ENCODE data around the gene TRAPPC12.
"Not testable (repeated sequence)": the region's sequence is repeated elsewhere in the genome, so short reads cannot be mapped to it uniquely, and the experiment has no call there.

TRAPPC12 gene

DNA sequence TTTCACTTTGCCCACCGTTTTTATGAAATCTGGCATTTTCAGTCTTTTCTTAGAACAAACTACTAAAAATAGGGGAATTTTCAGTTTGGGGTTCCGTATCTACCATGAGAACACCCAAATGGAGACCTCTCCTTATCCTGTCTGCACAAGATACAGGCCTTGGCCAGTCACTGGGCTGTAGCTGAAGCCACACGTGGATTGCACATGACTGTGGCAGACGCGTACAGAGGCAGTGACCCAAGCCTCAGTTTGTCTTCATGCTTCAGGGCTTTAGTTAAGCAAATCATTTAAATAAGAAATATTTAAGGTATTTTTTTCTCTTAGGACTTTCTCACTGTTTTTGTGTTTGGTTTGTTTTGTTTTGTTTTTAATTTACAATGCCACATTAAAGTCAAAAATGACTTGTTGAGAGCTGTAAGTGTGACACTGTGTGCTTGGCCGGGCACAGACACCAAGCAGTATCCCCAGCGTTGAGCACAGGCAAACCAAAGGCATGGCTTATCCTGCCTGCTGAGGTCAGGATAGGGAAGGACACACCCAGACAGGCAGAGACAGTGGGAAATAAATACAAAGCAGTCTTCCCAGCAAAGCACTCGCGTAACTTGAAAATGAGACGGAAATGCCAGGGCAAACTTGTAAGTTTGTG lies 53.3 kb downstream of the TRAPPC12 start:
- DNase-seq (ENCODE audit: low spot score) = no peak

DNA sequence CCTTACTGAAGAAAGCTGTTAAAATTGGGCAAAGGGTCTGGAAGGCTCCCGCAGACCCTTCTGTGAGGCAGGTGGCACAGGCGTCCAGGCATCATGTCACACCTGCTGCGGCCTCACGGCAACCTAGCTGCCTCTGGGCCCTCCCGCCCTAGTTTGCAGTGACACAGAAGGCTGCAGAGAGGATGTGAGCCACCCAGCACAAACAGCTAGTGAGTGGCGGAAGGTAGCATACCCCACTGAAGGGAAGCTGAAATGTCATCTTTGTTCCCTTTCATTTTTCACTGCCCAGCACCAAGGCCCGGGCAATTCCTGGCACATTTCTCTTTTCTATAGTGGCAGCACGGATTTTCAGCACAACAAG lies 53.8 kb downstream of the TRAPPC12 start:
- no peak for DNase-seq (ENCODE audit: low spot score)

DNA sequence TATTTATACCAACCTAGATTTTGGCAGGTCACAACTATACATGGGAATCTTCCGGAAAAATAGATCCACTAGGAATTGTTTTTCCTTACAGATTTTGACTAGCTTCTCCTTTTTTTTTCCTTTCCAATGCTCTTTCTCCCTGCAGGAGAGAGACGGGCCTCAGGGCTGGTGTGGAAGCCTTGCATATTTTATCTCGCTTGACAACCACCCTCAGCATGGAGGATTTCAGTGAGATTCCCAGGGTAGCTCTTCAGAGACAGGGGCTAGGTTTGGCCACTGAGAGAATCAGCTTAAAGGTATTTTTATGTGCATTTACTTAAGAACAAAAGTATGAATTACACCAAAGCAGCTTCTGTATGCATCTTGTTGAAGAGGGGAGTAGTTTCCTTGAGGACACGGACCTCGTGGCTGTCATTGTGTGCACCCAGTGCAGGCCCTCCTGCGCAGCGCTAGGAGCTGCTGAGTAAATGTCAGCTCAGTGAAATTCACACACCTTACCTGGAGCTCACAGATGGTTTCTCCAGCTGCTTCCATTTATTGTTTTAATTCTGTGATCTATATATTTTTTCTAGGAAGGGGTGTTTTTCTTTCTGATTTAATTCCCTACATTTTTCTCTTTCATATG lies 54.4 kb downstream of the TRAPPC12 start:
- DNase-seq (ENCODE audit: low spot score) = no peak

DNA sequence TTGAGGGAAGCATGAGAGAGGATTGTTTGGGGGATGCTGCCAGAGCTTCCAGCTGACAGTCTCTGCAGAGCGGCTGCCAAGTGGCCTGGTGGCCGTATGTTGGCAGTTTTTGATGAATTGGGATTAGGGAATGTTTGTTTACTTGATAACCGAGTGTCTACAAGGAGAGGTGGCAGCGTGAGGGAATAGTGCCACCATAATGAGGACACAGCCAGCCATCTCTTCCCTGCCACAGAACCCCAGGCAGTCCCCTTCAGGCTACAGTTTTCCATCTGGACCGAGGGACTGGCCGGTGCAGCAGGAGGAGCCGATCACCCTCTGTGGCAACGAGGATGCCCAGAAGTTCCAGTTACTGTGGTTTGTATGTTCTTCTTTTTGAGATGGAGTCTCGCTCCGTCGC lies 55.2 kb downstream of the TRAPPC12 start:
- no peak for DNase-seq (ENCODE audit: low spot score)

DNA sequence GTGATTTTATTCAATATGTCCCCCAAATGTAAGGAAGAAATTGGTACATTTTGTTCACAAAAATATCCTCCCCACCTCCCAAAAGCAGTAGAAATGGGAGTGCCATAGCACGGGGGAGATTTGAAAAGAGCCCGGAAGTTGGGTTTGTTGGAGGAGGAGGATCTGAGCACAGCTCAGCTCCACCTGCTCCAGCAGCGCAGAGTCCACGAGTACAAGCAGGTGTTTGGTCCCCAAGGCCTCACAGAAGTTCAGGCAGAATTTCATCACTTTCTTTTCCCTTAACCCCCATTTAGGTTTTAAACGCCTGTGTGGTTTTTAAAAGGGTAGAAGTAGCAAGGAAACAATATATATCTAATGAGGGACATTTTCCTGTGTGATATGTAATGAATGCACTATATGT lies 56.0 kb downstream of the TRAPPC12 start:
- no peak for DNase-seq (ENCODE audit: low spot score)

DNA sequence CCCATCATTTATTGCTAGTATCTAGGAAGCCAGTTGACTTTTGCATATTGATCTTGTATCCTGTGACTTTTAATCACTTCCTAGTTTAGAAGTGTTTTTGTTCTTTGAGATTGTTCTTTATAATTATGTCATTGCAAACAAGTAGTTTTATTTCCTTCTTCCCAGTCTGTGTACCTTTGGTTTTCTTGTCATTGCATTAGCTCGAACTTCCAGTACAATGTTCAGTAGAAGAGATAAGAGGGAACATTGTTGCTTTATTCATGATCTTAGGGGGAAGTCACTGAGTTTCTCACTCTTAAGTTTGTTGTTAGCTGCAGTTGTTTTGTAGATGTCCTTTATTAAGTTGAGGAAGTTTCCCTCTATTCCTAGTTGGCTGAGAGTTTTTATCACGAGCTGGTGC lies 61.0 kb downstream of the TRAPPC12 start:
- DNase-seq (ENCODE audit: low spot score) = no peak

DNA sequence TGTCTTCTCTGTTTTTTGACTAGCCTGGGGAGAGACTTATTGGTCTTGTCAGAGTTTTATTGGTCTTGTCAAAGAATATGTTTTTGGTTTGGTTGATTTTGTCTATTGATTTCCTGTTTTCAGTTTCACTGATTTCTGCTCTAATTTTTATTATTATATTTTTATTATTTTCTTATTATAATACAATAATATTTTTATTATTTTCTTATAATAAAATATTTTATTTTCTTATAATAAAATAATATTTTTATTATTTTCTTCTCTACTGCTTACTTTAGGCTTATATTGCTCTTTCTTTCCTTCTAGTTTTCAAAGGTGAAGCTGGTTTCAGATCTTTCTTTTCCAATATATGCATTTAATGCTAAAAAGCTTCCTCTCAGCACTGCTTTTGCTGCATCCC lies 62.0 kb downstream of the TRAPPC12 start:
- DNase-seq (ENCODE audit: low spot score) = no peak

DNA sequence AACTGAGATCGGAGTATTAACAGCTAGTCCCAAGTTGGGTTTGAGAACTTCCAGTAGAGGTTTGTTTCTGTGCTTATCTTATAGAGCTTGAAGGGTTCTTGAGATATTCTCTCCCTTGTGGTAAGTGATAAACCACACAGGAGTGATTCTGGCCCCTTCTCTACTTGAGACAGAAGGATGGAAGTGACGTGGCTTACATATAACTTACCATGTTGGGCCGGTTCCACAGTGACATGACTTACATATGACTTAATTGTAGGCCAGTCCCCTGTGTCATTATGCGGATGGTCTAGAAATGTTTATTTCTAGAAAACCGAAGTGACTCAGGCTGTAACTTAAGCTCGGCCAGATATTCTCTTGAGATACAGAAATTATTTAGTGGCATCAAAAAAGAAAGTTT lies 62.7 kb downstream of the TRAPPC12 start:
- DNase-seq (ENCODE audit: low spot score) = no peak

DNA sequence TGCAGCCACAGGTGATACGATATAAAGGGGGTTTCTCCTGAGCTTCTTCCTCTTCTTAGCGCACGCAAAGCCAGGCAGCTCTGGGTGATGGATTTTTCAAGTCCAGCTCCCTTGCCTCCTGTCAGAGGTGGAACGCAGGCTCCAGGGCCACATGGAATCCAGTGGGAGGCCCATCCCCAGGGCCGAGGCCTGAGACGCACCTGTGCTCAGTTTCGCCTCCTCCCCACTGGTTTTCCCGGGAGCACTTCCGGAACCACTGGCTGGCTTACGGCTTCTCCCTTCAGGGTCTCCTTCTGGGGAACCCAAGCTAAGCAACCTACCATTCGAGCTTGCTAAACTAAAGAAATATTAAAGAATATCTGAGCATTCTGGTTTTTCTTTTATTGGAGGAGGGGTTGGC lies 63.6 kb downstream of the TRAPPC12 start:
- no peak for DNase-seq (ENCODE audit: low spot score)

DNA sequence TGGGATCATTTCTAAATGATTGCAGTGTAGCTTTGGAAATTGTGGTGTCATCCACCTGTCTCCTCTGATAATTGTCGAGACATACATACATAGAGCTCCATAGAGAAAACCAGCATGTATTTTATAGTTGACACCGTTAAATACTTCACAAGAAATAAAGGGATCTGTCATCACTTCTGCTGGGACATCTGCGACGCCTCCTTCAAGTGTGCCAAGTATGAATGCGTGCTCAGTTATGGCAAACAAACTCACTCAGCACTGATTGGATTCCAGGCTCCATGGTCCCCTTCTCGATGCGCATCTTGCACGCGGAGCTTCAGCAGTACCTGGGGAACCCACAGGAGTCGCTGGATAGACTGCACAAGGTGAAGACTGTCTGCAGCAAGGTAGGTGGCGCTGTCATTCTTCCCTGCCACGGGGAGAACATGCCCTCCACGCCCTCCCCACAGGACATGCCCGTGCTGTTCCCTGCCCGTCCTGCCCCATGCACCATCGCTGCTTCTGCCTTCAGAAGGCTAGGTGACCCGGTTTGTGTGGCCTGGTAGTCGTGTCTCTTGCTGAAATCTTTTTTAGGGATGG lies 64.1 kb downstream of the TRAPPC12 start:
- DNase-seq (ENCODE audit: low spot score) = no peak

DNA sequence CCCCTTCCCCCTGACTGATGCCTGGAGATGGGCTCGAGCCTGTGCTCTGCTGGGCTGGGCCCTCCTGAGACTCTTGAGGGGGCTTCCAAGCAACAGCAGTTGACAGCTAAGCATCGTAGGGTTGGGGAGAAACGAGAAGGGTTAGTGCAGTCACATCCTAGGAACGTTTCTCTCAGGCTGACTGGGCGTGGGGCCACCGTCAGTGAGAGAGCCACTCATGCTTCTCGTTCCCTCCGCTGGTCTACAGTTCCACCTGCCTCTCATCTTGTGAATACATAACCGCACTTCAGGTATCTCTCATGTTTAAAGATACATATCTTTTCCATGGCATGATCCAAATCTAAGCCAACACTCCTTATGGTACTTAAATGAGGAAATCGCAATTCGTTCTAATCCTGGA lies 66.4 kb downstream of the TRAPPC12 start:
- no peak for DNase-seq (ENCODE audit: low spot score)

DNA sequence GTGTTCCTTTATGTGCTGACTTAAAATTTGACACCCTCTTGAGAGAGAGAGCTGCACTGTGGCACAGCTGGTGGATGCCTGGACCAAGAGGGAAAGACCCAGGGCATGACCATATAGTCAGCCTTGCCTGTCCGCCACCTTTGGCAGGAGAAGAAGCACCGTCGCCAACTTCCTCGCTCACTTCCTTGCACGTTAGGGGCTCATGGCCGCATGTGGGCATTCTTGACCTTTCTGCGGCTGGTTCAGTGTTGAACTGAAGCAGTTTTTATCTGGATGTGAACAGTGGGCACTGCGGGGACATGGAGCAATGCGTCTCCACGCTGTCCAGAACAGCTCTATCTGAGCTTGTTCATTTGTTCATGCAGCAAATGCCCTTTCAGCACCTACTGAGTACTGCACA lies 66.9 kb downstream of the TRAPPC12 start:
- no peak for DNase-seq (ENCODE audit: low spot score)

DNA sequence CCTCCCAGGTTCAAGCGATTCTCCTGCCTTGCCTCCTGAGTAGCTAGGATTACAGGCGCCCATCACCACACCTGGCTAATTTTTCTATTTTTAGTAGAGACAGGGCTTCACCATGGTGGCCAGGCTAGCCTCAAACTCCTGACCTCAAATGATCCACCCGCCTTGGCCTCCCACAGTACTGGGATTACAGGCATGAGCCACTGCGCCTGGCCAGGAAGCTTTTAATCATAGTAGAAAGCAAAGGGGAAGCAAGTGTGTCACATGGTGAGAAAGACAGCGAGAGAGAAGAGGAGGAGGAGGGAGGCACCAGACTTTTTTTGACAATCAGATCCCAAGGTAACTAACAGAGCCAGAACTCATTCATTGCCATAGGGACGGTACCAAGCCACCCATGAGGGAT lies 67.7 kb downstream of the TRAPPC12 start:
- DNase-seq (ENCODE audit: low spot score) = not testable (repeated sequence)

DNA sequence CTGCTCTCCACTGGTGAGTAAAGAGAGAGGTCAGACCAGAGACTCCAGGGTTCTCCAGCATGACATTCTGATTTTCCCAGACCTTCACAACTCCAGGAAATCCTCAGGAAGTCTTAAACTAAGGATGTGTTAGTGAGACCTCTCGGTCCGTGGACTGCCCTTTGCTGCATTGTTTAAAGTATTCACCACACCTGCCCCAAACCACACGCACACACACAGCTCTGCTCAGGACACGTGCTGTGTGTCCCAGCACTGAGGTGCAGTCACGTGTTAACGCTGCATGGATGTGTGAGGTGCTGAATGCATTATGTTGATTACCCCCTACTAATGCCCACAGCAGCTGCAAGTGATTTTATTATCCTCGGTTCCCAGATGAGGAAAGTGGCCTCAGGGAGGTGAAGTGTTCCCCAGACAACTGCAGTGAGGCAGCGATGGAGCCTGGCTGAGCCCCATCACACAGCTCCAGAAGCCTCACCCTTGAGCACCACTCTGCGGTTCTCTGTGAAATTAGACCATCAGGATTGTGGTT lies 68.4 kb downstream of the TRAPPC12 start:
- no peak for DNase-seq (ENCODE audit: low spot score)

DNA sequence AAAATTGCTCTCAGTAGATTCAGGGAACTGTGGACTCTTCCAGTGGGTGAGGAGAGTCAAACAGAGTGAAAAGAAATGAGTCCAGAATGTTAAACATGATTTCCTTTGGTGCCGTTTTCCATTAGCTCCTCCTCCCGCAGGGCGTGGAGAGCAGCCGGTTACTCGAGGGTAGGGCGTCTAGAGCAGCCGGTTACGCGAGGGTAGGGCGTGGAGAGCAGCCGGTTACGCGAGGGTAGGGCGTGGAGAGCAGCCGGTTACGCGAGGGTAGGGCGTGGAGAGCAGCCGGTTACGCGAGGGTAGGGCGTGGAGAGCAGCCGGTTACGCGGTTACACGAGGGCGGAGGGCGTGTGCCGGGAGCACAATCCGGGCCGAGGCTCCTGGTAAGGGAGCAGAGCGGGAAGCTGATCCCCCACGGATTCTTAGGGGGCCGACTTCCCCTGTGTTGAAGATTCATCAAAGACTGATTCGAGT lies 69.0 kb downstream of the TRAPPC12 start:
- DNase-seq (ENCODE audit: low spot score) = not testable (repeated sequence)

DNA sequence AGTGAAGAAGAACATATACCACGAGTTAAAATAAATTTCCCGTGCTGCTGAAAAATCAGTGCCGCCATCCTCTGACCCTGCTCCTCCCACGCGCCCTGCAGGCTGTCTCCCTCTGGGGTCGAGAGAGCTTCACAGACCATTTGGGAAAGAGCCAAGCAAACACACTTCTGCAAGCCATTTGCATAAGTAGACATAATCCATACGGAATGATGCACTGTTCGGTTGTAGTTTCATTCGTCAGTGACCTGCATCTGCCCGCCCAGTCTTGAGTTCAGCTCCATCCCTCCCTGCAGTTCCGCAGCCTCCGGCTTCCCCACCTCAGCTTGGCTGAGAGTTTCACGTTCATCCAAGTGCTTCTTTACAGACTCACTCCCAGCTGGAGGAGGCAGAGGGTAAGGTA lies 69.6 kb downstream of the TRAPPC12 start:
- no peak for DNase-seq (ENCODE audit: low spot score)

DNA sequence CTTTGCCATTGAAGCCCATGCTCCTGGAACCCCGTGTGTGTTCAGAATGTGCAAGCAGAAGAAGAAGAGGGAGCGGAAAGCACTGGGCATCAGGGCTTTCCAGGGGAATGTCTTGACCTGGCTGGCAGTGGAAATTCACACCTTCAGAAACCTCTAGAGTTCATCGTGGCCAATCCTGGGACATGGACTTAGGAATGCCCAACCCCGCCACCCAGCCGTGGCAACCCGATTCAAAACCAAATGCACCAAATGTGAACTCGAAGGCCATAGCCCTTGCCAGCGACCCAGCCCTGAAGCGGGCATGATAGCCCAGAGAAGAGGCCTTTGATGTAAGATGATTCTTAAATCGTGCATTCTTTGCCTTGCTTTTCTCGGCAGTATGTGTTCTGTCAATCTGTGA lies 70.4 kb downstream of the TRAPPC12 start:
- no peak for DNase-seq (ENCODE audit: low spot score)

DNA sequence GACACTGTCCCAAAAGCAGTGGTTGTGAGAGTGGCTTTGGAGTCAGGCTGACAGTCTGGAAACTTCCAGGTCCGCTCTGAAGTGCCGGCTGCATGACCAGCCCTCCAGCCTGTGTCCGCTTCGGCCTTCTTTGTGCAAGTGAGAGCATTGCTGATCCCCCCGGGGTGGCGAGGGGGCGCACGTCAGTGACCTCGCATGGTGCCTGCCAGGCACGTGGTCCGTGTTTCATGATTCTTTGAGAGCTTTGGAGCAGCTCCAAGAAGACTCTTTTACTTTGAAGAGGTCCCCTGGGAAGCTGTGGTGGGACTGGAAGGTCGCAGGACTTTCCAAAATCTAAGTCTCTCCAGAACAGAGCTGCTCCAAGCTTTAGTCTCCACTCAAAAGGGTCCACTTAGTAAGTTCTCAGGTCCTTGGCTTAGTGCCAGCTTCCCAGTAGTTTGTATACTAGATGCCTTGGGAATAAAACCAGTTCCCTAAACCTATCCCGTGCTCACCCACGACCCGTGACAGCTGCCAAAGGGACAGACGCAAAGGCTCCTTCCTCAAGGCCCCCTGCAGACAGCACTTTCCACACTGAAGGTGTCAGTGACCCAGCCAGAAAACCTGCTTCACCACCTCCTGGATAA lies 71.0 kb downstream of the TRAPPC12 start:
- no peak for DNase-seq (ENCODE audit: low spot score)

DNA sequence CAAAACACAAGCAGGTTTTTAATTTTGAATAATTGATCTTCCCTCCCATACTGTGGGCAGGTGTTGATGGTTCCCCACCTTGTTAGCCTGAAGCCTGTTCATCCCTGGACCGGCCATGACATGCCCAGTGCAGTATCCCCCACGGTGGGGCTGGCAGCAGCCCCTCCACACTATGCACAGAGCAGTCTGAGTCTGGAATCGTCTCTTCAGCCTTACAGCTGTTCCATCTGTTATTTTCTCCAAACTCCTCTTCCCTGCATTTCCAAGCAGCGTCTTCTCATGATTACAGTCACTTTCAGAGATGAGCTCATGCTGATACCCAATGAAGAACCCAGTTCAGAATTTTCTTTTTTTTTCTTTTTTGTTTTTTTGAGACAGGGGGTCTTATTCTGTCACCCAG lies 71.7 kb downstream of the TRAPPC12 start:
- no peak for DNase-seq (ENCODE audit: low spot score)

DNA sequence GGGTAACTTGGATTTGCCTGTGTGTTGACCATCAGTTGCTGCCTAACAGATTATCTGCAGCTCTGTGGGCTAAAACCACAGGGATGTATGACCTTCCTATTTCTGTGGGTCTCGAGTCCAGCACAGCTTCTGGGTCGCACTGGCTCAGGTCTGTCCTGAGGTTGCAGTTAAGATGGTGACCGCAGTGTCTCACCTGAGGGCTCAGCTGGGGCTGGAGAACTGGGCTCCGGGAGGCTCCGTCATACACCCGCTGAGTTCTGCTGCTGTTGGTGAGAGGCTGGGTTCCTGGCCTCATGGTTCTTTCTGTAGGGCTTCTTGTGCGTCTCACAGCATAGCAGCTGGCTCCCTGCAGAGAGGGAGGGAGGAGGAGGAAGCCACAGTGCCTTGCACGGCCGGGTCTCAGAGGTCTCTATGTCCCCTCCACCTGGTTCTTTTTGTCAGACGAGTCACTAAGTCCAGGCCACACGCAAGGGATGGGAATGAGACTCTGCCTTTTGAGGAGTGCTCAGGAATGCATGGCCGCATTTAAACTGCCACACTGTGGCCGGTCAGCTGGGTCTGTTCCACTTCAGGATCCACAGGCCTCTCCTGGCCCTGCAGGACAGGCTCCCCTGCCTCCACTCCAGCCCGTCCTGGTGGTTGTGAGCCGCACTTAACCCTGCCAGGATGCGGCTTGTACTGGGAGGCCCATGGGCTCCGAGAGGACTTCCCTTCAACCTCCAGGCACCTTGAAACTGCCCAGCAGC lies 72.6 kb downstream of the TRAPPC12 start:
- no peak for DNase-seq (ENCODE audit: low spot score)

DNA sequence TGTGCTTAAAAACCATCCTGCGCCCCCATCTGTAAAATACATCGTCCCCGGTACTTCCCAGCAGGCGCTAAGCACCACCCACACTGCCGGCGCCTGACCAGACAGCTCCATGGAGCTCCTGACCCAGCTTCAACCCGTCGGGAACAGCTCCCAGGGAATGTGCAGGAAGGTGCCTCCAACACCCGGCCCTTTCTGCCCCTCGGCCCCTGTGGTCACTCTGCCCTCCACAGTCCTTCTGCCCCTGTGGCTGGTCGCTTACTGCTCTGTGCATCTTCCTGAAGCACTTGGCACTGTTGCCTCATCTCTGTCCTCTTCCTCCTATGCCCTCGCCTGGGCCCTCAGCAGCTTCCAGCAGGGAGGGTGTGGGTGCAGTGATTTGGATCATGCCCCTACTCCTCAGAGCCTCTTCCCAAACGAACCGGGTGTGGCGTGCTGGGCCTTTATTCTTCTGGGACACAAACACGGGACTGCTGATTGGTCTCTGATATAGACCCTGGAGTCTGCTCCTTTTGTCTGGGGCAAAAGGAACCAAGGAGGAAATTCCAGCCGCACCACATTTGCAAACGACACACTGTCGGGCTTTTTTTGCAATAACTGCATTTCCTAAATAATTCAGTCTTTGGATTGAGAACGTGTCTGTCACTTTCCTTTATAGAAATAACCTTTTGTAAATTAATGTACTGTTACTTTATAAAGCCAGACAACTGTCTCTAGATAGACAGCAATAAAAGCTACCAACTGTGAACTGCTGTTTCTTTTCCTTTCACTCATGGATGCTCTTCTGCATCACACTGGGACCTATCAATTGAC lies 73.9 kb downstream of the TRAPPC12 start:
- DNase-seq (ENCODE audit: low spot score) = no peak

DNA sequence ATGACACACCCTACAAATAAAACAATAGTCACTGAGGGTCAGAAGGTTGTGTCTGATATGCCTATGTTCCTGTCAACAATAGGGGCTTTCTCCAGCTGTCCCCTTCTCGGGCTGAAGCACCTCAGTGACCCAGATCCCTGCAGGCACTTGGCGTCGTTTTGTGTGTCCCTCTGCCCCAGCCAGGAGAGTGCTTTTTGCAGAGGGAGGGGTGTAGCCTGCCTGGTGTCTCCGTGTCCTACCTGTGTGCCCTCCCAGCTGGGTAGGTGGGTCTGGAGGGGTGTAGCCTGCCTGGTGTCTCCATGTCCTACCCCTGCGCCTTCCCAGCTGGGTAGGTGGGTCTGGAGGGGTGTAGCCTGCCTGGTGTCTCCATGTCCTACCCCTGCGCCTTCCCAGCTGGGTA lies 74.5 kb downstream of the TRAPPC12 start:
- not testable (repeated sequence) for DNase-seq (ENCODE audit: low spot score)
